ENCODE measurements around the gene RYR3.
"Not testable (repeated sequence)": the region's sequence is repeated elsewhere in the genome, so short reads cannot be mapped to it uniquely, and the experiment has no call there.

Gene RYR3

GRCh38 chr15:33808720-33809457 is 498.1 kb downstream of the RYR3 start:
- ATAC-seq (replicated peaks; ENCODE audit: extremely low read depth, poor library complexity, severe bottlenecking) (no peak), DNase-seq (ENCODE audit: low spot score in 2 of 2) (no peak)
- Mint-ChIP-seq H3K9me3 (no peaks in the 10 kb centered on the region), H3K4me3 (no peak overlapping the region), H3K27ac (ENCODE audit: low read depth) (no peak overlapping the region), H3K4me1 (no peaks in the 10 kb centered on the region), H3K36me3 (ENCODE audit: insufficient read depth) (no peaks in the 10 kb centered on the region), H3K27me3 (peaks cover 60% of the 10 kb centered on the region)

- Mint-ChIP-seq H3K9me3 (no peaks in the 10 kb centered on the region), H3K27ac (ENCODE audit: low read depth) (no peak overlapping the region), H3K36me3 (ENCODE audit: insufficient read depth) (no peaks in the 10 kb centered on the region), H3K27me3 (peaks cover 60% of the 10 kb centered on the region), H3K4me1 (no peaks in the 10 kb centered on the region), H3K4me3 (no peak overlapping the region)
- ATAC-seq (replicated peaks; ENCODE audit: extremely low read depth, poor library complexity, severe bottlenecking) (no peak), DNase-seq (ENCODE audit: low spot score in 2 of 2) (no peak)
Observed at GRCh38 chr15:33810073-33810595, 499.4 kb downstream of the RYR3 start.

GRCh38 chr15:33810806-33811205 is 500.0 kb downstream of the RYR3 start:
- H3K36me3 Mint-ChIP-seq (ENCODE audit: insufficient read depth), result no peaks in the 10 kb centered on the region
- ATAC-seq (replicated peaks; ENCODE audit: extremely low read depth, poor library complexity, severe bottlenecking), result no peak
- H3K9me3 Mint-ChIP-seq, result no peaks in the 10 kb centered on the region
- peaks cover 57% of the 10 kb centered on the region for H3K27me3 Mint-ChIP-seq
- DNase-seq (ENCODE audit: low spot score in 2 of 2), result no peak
- H3K4me1 Mint-ChIP-seq, result no peaks in the 10 kb centered on the region
- H3K4me3 Mint-ChIP-seq, result no peak overlapping the region
- H3K27ac Mint-ChIP-seq (ENCODE audit: low read depth), result no peak overlapping the region

DNA sequence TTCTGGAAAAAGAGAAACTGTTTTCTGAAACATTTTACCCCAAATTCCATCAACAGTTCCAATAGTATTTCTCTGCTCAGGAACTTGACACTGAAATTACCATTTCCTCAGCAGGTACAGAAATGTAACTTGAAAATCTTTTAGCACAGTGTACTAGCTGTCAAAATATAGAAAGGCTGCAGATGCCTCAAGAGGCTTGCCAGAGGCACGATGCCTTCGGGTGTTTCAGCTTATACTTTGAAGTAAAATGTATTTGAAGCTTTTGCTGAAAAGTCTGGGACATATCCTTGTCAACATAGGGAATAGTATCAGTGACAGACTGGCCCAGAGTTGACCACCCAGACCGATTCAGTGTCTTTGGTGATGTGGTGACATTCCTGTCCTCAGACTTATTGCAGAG is 503.1 kb downstream of the RYR3 start:
- Mint-ChIP-seq H3K27me3 (peaks cover 32% of the 10 kb centered on the region), H3K4me1 (no peaks in the 10 kb centered on the region), H3K36me3 (ENCODE audit: insufficient read depth) (peaks cover 2% of the 10 kb centered on the region), H3K9me3 (no peaks in the 10 kb centered on the region), H3K27ac (ENCODE audit: low read depth) (no peak overlapping the region), H3K4me3 (no peak overlapping the region)
- no peak for DNase-seq (ENCODE audit: low spot score in 2 of 2)
- no peak for ATAC-seq (replicated peaks; ENCODE audit: extremely low read depth, poor library complexity, severe bottlenecking)

GRCh38 chr15:33819499-33819898 is 508.7 kb downstream of the RYR3 start:
- not testable (repeated sequence) for ATAC-seq (replicated peaks; ENCODE audit: extremely low read depth, poor library complexity, severe bottlenecking); H3K4me3 Mint-ChIP-seq; H3K9me3 Mint-ChIP-seq; H3K27ac Mint-ChIP-seq (ENCODE audit: low read depth); H3K36me3 Mint-ChIP-seq (ENCODE audit: insufficient read depth); H3K4me1 Mint-ChIP-seq; DNase-seq (ENCODE audit: low spot score in 2 of 2); H3K27me3 Mint-ChIP-seq

GRCh38 chr15:33822479-33822878 is 511.7 kb downstream of the RYR3 start:
- Mint-ChIP-seq H3K36me3 (ENCODE audit: insufficient read depth) (peaks cover 1% of the 10 kb centered on the region), H3K27me3 (peaks cover 19% of the 10 kb centered on the region), H3K27ac (ENCODE audit: low read depth) (no peak overlapping the region), H3K4me1 (no peaks in the 10 kb centered on the region), H3K9me3 (no peaks in the 10 kb centered on the region), H3K4me3 (no peak overlapping the region)
- ATAC-seq (replicated peaks; ENCODE audit: extremely low read depth, poor library complexity, severe bottlenecking) (no peak), DNase-seq (ENCODE audit: low spot score in 2 of 2) (no peak)

GRCh38 chr15:33823119-33823518 is 512.4 kb downstream of the RYR3 start:
- Mint-ChIP-seq H3K9me3 (no peaks in the 10 kb centered on the region), H3K27ac (ENCODE audit: low read depth) (no peak overlapping the region), H3K36me3 (ENCODE audit: insufficient read depth) (no peaks in the 10 kb centered on the region), H3K27me3 (peaks cover 19% of the 10 kb centered on the region), H3K4me1 (no peaks in the 10 kb centered on the region), H3K4me3 (no peak overlapping the region)
- ATAC-seq (replicated peaks; ENCODE audit: extremely low read depth, poor library complexity, severe bottlenecking) (no peak), DNase-seq (ENCODE audit: low spot score in 2 of 2) (no peak)

DNA sequence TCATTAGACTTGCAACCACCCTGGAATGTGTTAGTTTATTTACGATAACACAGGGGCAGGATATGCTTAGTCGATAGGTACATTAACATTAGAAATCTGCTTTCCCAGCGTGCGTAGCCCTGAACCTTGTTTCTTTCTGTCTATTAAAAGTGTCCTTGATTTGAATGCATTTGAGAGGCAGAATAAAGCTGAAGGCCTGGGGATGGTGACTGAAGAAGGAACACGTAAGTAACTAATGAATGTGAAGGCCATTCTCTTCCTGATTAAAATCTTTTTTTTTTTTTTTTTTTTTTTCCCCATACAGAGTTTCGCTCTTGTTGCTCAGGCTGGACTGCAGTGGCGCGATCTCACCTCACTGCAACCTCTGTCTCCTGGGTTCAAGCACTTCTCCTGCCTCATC is 514.7 kb downstream of the RYR3 start:
- no peaks in the 10 kb centered on the region for H3K4me1 Mint-ChIP-seq
- no peaks in the 10 kb centered on the region for H3K9me3 Mint-ChIP-seq
- no peak overlapping the region for H3K27ac Mint-ChIP-seq (ENCODE audit: low read depth)
- DNase-seq (ENCODE audit: low spot score in 2 of 2) (no peak), ATAC-seq (replicated peaks; ENCODE audit: extremely low read depth, poor library complexity, severe bottlenecking) (no peak)
- H3K4me3 Mint-ChIP-seq, result no peak overlapping the region
- peaks cover 19% of the 10 kb centered on the region for H3K27me3 Mint-ChIP-seq
- no peaks in the 10 kb centered on the region for H3K36me3 Mint-ChIP-seq (ENCODE audit: insufficient read depth)

GRCh38 chr15:33826201-33826600 is 515.4 kb downstream of the RYR3 start:
- Mint-ChIP-seq H3K27me3 (peaks cover 25% of the 10 kb centered on the region), H3K4me1 (no peaks in the 10 kb centered on the region), H3K9me3 (no peaks in the 10 kb centered on the region), H3K4me3 (no peak overlapping the region), H3K36me3 (ENCODE audit: insufficient read depth) (no peaks in the 10 kb centered on the region), H3K27ac (ENCODE audit: low read depth) (no peak overlapping the region)
- ATAC-seq (replicated peaks; ENCODE audit: extremely low read depth, poor library complexity, severe bottlenecking) (no peak), DNase-seq (ENCODE audit: low spot score in 2 of 2) (no peak)

DNA sequence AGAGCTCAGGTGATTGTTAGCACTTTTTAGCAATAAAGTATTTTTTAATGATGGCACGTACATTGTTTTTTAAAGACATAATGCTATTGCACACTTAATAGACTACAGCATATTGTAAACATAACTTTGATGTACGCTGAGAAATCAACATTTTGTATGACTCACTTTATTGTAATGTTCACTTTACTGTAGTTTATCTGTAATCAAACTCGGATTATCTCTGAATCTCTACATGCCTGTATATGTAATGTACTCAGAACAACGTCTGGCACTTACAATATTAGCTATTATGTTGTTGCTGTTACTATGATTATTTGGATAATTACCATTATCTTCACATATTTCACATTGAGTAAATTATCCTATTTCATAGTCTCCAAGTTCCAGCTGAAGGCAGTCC is 519.6 kb downstream of the RYR3 start:
- H3K36me3 Mint-ChIP-seq (ENCODE audit: insufficient read depth), result peaks cover 2% of the 10 kb centered on the region
- no peaks in the 10 kb centered on the region for H3K4me1 Mint-ChIP-seq
- ATAC-seq (replicated peaks; ENCODE audit: extremely low read depth, poor library complexity, severe bottlenecking) (no peak), DNase-seq (ENCODE audit: low spot score in 2 of 2) (no peak)
- H3K9me3 Mint-ChIP-seq, result no peaks in the 10 kb centered on the region
- no peak overlapping the region for H3K27ac Mint-ChIP-seq (ENCODE audit: low read depth)
- H3K27me3 Mint-ChIP-seq, result peaks cover 25% of the 10 kb centered on the region
- H3K4me3 Mint-ChIP-seq, result no peak overlapping the region

DNA sequence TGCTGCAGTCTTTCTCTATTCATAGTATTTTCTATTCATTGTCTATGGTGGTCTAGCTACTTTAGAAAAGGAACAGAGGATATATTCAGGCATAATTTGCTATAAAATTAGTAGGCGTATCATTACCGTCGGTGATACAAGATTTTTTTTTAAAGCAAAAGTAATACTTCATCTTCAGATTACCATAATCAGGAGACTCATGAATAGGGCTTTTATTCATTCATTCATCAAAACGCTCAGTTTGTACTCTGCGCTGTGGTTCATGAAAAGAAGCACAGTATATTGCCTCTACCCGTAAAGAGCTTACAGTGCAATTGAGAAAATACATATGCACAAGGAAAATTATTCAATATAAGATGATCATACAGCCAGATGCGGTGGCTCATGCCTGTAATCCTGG is 520.9 kb downstream of the RYR3 start:
- Mint-ChIP-seq H3K27me3 (peaks cover 14% of the 10 kb centered on the region), H3K36me3 (ENCODE audit: insufficient read depth) (peaks cover 2% of the 10 kb centered on the region), H3K27ac (ENCODE audit: low read depth) (no peak overlapping the region), H3K4me1 (no peaks in the 10 kb centered on the region), H3K4me3 (no peak overlapping the region), H3K9me3 (no peaks in the 10 kb centered on the region)
- ATAC-seq (replicated peaks; ENCODE audit: extremely low read depth, poor library complexity, severe bottlenecking), result no peak
- DNase-seq (ENCODE audit: low spot score in 2 of 2), result no peak

GRCh38 chr15:33834892-33835743 is 524.4 kb downstream of the RYR3 start:
- no peaks in the 10 kb centered on the region for H3K4me1 Mint-ChIP-seq
- H3K27ac Mint-ChIP-seq (ENCODE audit: low read depth), result no peak overlapping the region
- DNase-seq (ENCODE audit: low spot score in 2 of 2), result no peak
- H3K4me3 Mint-ChIP-seq, result no peak overlapping the region
- peaks cover 2% of the 10 kb centered on the region for H3K36me3 Mint-ChIP-seq (ENCODE audit: insufficient read depth)
- peaks cover 34% of the 10 kb centered on the region for H3K27me3 Mint-ChIP-seq
- no peak for ATAC-seq (replicated peaks; ENCODE audit: extremely low read depth, poor library complexity, severe bottlenecking)
- H3K9me3 Mint-ChIP-seq, result no peaks in the 10 kb centered on the region

DNA sequence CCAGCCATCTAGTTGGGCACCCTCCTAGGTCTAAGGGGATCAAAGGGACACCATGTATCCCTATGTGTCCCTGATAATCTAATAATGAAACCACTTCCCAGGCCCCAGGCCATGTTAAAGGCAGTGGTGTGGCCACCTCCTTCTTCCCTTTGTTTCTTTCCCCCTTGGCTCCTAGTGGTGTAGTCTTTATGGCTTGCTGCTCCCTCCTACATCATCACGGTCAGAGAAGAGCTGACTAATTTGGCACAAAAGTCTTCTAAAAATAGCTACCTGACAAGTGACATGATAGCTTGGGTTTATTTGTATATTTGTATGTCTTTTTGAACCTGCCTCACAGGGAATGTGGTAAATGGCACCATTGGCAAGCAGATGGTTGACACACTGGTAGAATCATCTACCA is 526.5 kb downstream of the RYR3 start:
- H3K27me3 Mint-ChIP-seq, result peaks cover 41% of the 10 kb centered on the region
- peaks cover 2% of the 10 kb centered on the region for H3K36me3 Mint-ChIP-seq (ENCODE audit: insufficient read depth)
- no peaks in the 10 kb centered on the region for H3K4me1 Mint-ChIP-seq
- ATAC-seq (replicated peaks; ENCODE audit: extremely low read depth, poor library complexity, severe bottlenecking) (no peak), DNase-seq (ENCODE audit: low spot score in 2 of 2) (no peak)
- no peak overlapping the region for H3K4me3 Mint-ChIP-seq
- H3K9me3 Mint-ChIP-seq, result no peaks in the 10 kb centered on the region
- H3K27ac Mint-ChIP-seq (ENCODE audit: low read depth), result no peak overlapping the region

All from central memory CD8-positive, alpha-beta T cell (primary cell).